Measurements from ENCODE around the gene PADI3. TPM values are rescaled to one million over a fixed set of nuclear protein-coding genes. Genes with fewer than 3 reads are reported as not detected.

The PADI3 gene
- total and polyA plus RNA-seq, 2 experiments from 2014 or later: 0.37 to 0.80 TPM

DNA sequence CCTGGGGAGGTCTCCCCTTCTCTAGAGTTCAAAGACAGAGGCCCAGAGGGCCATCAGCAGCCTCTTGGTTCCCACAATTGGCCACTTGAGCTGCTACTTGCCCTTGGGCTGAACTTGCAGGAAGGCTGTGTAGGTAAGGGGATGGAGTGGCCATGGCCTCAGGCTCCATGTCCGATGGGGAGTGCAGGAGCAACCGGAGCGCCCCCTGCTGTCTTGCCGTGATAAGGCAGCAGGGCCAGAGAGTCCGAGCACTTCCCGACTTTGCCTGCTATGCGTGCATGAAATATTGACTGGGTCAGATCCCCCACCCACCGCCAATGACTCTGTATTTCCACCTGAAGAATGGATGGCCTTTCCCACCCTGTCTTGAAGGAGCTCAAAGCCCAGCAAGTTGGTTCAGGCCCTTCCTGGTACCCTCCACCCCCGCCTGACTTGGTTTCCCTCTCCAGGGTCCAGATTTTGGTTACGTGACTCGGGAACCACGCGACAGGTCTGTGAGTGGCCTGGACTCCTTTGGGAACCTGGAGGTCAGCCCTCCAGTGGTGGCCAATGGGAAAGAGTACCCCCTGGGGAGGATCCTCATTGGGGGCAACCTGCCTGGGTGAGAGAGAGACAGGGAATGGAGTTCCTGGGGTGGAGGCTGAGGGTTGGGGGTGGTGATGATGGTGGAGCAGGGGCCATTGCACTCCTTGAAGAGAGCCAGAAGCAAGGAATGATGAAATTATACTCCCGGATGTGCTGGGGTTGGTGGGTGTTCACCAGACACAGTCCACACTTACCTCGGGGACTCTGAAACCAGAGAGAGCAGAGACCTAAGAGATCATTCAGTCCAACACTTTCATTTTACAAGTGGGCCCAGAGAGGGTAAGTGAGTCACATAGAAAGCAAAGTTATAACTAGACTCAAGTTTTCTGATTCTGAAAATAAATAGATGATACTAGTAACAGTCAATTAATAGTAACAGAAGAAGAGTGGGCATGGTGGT, 25.6 kb downstream of the PADI3 start:
- no peak overlapping the region for H3K27ac Mint-ChIP-seq
- TF ChIP-seq NANOG (IDR thresholded peaks at IDR 0.05; ENCODE audit: borderline replicate concordance) (no peak), JUNB (IDR thresholded peaks at IDR 0.05; ENCODE audit: unreplicated experiment) (no peak)
- TF ChIP-seq, protein P1, sequence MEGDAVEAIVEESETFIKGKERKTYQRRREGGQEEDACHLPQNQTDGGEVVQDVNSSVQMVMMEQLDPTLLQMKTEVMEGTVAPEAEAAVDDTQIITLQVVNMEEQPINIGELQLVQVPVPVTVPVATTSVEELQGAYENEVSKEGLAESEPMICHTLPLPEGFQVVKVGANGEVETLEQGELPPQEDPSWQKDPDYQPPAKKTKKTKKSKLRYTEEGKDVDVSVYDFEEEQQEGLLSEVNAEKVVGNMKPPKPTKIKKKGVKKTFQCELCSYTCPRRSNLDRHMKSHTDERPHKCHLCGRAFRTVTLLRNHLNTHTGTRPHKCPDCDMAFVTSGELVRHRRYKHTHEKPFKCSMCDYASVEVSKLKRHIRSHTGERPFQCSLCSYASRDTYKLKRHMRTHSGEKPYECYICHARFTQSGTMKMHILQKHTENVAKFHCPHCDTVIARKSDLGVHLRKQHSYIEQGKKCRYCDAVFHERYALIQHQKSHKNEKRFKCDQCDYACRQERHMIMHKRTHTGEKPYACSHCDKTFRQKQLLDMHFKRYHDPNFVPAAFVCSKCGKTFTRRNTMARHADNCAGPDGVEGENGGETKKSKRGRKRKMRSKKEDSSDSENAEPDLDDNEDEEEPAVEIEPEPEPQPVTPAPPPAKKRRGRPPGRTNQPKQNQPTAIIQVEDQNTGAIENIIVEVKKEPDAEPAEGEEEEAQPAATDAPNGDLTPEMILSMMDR (conservative IDR thresholded peaks at IDR 0.05; ENCODE audit: low read depth in 2 of 2): peak; percentile 72 to 89

DNA sequence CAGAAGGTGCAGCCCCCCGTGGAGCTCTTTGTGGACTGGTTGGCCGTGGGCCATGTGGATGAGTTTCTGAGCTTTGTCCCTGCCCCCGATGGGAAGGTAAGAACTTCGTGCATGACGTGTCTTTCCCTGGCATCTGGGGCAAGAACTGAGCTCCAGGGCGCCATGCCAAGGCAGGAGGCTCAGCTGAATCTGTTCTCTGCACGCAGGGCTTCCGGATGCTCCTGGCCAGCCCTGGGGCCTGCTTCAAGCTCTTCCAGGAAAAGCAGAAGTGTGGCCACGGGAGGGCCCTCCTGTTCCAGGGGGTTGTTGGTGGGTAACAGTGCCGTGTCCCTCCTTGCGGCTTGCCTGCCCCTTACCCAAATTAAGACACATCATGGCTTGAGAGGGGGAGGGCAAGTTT, 27.7 kb downstream of the PADI3 start:
- Mint-ChIP-seq H3K27ac (no peak overlapping the region), H3K27me3 (ENCODE audit: insufficient read depth, low read depth, poor library complexity) (peaks cover 5% of the 10 kb centered on the region), H3K9me3 (no peaks in the 10 kb centered on the region; the same call in 2 of the 3 replicates), H3K4me1 (no peaks in the 10 kb centered on the region), H3K4me3 (no peak overlapping the region), H3K36me3 (ENCODE audit: low read depth) (no peaks in the 10 kb centered on the region)
- Histone ChIP-seq H3K9me2 (ENCODE audit: insufficient read depth) (no peaks in the 10 kb centered on the region), H3K4me3 (no peak overlapping the region), H3K27ac (ENCODE audit: low read depth) (no peak overlapping the region), H4K20me1 (replicated peaks; ENCODE audit: insufficient read depth) (no peaks in the 10 kb centered on the region; the same call in 1 of the 2 replicates), H3F3A (replicated peaks; ENCODE audit: low read depth) (no peaks in the 10 kb centered on the region), H3K27me3 (ENCODE audit: insufficient read depth) (no peaks in the 10 kb centered on the region), H3K79me2 (replicated peaks; ENCODE audit: insufficient read depth) (no peaks in the 10 kb centered on the region), H3K4me2 (no peak overlapping the region), H2AFZ (no peak overlapping the region), H3K36me3 (ENCODE audit: insufficient read depth) (no peaks in the 10 kb centered on the region), H3K4me1 (ENCODE audit: insufficient read depth) (no peaks in the 10 kb centered on the region)
- ATAC-seq (no peak; the same call in 2 of the 3 replicates), DNase-seq (ENCODE audit: low spot score) (no peak)
- no peak for TF ChIP-seq ZNF331 (CRISPR knock-in tag; IDR thresholded peaks at IDR 0.05; ENCODE audit: low read depth)
- TF ChIP-seq, protein P1 (conservative IDR thresholded peaks at IDR 0.05; ENCODE audit: low read depth in 2 of 2): peak in 1 of 2 experiments; percentile 32; a peak in 1 of 4 replicates

More for the DNA sequence above, 25.6 kb downstream of the PADI3 start:
- H3K27ac ChIP-seq (ENCODE audit: low read depth): no peak overlapping the region
- peak; percentile 83 for ATAC-seq
- no peak overlapping the region for H3K4me3 Mint-ChIP-seq
- peaks cover 4% of the 10 kb centered on the region for H3K27me3 Mint-ChIP-seq (ENCODE audit: insufficient read depth, low read depth, poor library complexity)
- no peaks in the 10 kb centered on the region for H3K36me3 Mint-ChIP-seq (ENCODE audit: low read depth)
- no peaks in the 10 kb centered on the region for H3K9me2 ChIP-seq (ENCODE audit: insufficient read depth)
- H3K4me2 ChIP-seq: no peak overlapping the region
- no peaks in the 10 kb centered on the region; the same call in 1 of the 2 replicates for H4K20me1 ChIP-seq (replicated peaks; ENCODE audit: insufficient read depth)
- H3F3A ChIP-seq (replicated peaks; ENCODE audit: low read depth): no peaks in the 10 kb centered on the region
- no peaks in the 10 kb centered on the region for H3K79me2 ChIP-seq (replicated peaks; ENCODE audit: insufficient read depth)
- no peaks in the 10 kb centered on the region for H3K4me1 Mint-ChIP-seq
- peak; percentile 75 for DNase-seq (ENCODE audit: low spot score)
- no peak overlapping the region for H3K4me3 ChIP-seq
- no peaks in the 10 kb centered on the region for H3K4me1 ChIP-seq (ENCODE audit: insufficient read depth)
- H3K27me3 ChIP-seq (ENCODE audit: insufficient read depth): no peaks in the 10 kb centered on the region
- no peaks in the 10 kb centered on the region for H3K36me3 ChIP-seq (ENCODE audit: insufficient read depth)
- H3K9me3 Mint-ChIP-seq: no peaks in the 10 kb centered on the region; the same call in 2 of the 3 replicates
- H2AFZ ChIP-seq: no peak overlapping the region

Data from GM23338 (cell line).